GM21737 (cell line): ENCODE data around the gene MUL1.

Experiments
- ATAC-seq: cut with Tn5 transposase; IDR thresholded peaks from one replicate; pipeline ENCODE4 v1.9.1; 2021; ENCODE audit warnings: mild to moderate bottlenecking, moderate library complexity; ENCODE audit not compliant: unreplicated experiment

MUL1 gene

GRCh38 chr1:20472121-20472520, 35.8 kb downstream of the MUL1 start:
- no peak for ATAC-seq

- no peak for ATAC-seq
Measured at GRCh38 chr1:20470194-20470593, 37.8 kb downstream of the MUL1 start.

- ATAC-seq, result no peak
Measured at GRCh38 chr1:20469406-20470076, 38.4 kb downstream of the MUL1 start.

- no peak for ATAC-seq
Measured at GRCh38 chr1:20466273-20466672, 41.7 kb downstream of the MUL1 start.

GRCh38 chr1:20465187-20465586, 42.8 kb downstream of the MUL1 start:
- ATAC-seq, result no peak

GRCh38 chr1:20463502-20463901, 44.4 kb downstream of the MUL1 start:
- no peak for ATAC-seq

- no peak for ATAC-seq
Measured at GRCh38 chr1:20462397-20462796, 45.6 kb downstream of the MUL1 start.

GRCh38 chr1:20458717-20459116, 49.2 kb downstream of the MUL1 start:
- no peak for ATAC-seq

GRCh38 chr1:20454004-20454403, 53.9 kb downstream of the MUL1 start:
- ATAC-seq, result no peak

GRCh38 chr1:20449735-20450311, 58.1 kb downstream of the MUL1 start:
- ATAC-seq, result no peak
